SK-N-SH (cell line): ENCODE data around the gene CCDC74B.
A peak's percentile ranks its signal among the peaks of the same experiment; 100 is the strongest.
"Not testable (repeated sequence)": the region's sequence is repeated elsewhere in the genome, so short reads cannot be mapped to it uniquely, and the experiment has no call there.

ENCODE experiments used
- EZH2phosphoT487 ChIP-seq: fragments of 200-600 bp; sonication (generic); IDR thresholded peaks from 2 replicates; pipeline ENCODE4 v1.6.1; 2017; ENCODE audit warnings: low read depth, mixed run types, mild to moderate bottlenecking, antibody characterized with exemption, moderate library complexity, borderline replicate concordance
- FOSL2 ChIP-seq: IDR thresholded peaks from 2 replicates; pipeline ENCODE4 v1.4.0; 2012; ENCODE audit warnings: low read depth, mild to moderate bottlenecking, moderate library complexity, borderline replicate concordance
- POLR2AphosphoS5 ChIP-seq: IDR thresholded peaks from 2 replicates; pipeline ENCODE4 v1.6.1; 2012; ENCODE audit warnings: low read depth, low read length
- RAD21 ChIP-seq: IDR thresholded peaks from 2 replicates; pipeline ENCODE4 v1.6.1; 2012; ENCODE audit warnings: mild to moderate bottlenecking, low read length
- SMC3 ChIP-seq: IDR thresholded peaks from 2 replicates; pipeline ENCODE4 v1.6.1; 2012; ENCODE audit warnings: low read depth, low read length, improper control_type of control experiment
- TF ChIP-seq, protein P1 (sequence below): fragments of 200-600 bp; sonication (generic); IDR thresholded peaks from 2 replicates; pipeline ENCODE4 v1.6.1; 2017; ENCODE audit warnings: antibody characterized with exemption, mild to moderate bottlenecking, moderate library complexity

- TF ChIP-seq SMC3 (peak; percentile 35; the same call in 1 of the 2 replicates), RAD21 (peak; percentile 50)
- TF ChIP-seq POLR2AphosphoS5, FOSL2, EZH2phosphoT487: not testable (repeated sequence)
- TF ChIP-seq, protein P1, sequence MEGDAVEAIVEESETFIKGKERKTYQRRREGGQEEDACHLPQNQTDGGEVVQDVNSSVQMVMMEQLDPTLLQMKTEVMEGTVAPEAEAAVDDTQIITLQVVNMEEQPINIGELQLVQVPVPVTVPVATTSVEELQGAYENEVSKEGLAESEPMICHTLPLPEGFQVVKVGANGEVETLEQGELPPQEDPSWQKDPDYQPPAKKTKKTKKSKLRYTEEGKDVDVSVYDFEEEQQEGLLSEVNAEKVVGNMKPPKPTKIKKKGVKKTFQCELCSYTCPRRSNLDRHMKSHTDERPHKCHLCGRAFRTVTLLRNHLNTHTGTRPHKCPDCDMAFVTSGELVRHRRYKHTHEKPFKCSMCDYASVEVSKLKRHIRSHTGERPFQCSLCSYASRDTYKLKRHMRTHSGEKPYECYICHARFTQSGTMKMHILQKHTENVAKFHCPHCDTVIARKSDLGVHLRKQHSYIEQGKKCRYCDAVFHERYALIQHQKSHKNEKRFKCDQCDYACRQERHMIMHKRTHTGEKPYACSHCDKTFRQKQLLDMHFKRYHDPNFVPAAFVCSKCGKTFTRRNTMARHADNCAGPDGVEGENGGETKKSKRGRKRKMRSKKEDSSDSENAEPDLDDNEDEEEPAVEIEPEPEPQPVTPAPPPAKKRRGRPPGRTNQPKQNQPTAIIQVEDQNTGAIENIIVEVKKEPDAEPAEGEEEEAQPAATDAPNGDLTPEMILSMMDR = peak; percentile 59
Measured at GRCh38 chr2:130155956-130156623, 11.2 kb upstream of the CCDC74B start.
